ENCODE results near the gene MOAP1.
A peak's percentile ranks its signal among the peaks of the same experiment; 100 is the strongest.
"Not testable (repeated sequence)": the region's sequence is repeated elsewhere in the genome, so short reads cannot be mapped to it uniquely, and the experiment has no call there.

MOAP1 gene, protein sequence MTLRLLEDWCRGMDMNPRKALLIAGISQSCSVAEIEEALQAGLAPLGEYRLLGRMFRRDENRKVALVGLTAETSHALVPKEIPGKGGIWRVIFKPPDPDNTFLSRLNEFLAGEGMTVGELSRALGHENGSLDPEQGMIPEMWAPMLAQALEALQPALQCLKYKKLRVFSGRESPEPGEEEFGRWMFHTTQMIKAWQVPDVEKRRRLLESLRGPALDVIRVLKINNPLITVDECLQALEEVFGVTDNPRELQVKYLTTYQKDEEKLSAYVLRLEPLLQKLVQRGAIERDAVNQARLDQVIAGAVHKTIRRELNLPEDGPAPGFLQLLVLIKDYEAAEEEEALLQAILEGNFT
- total RNA-seq: 143 reads per million, percentile 88 among the genes with 10 or more reads in this experiment

DNA sequence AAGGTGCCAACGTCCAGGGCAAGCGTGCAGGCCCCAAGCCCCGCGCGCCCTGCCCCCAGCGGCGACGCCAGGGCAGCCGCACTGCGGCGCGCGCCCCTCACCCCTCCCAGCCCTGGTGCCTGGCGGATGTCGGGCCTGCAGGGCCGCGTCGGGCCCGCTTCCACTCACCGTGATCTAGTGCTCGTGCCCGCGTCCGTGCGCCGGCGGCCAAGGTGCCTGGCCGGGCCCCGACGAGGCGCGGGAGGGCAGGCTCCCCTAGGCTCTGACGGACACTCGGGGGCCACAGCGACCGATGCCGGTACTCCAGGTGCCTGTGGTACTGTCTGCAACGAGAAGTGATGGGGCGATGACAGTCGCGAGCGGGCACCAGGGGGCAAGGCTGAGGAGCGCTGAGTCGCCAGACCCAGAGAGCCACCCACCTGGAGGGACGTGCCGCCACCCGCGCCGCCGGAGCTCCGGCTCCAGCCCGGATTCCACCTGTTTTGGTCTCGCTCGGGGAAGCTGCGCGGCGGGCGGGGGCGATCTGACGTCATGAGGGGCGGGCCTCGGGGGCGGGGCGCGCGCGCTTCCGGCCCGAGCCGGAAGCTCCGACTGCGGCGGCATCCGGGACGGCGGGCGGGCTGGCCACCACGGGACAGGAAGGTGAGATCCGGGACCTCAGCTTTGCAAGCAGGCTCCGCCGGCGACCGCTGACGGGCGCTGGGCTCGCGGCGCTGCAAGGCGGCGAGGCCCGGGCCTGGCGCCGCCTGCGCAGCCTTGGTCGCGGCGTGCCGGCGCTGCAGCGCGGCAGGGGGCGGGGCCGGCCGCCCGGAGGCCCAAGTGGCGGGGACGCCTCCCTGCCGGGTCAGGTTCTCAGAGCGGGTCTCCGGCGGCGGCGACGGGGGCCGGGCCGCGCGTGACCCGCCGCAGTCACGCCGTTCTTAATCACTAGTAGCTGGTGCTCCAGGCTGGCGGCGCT, at the start of gene MOAP1, which contains the start of gene LYSET:
MOAP1 (minus strand) TSS at position 507 of the 958 bp plus-strand sequence. CDS start 655 bp downstream, outside the sequence.
LYSET (plus strand) TSS at position 927 of the 958 bp plus-strand sequence. CDS start 89 bp downstream, outside the sequence.
- DNase-seq: peak; percentile 89

GRCh38 chr14:93233078-93233477, 48.4 kb upstream of the MOAP1 start:
- not testable (repeated sequence) for DNase-seq

GRCh38 chr14:93232159-93232558, 47.5 kb upstream of the MOAP1 start:
- no peak for DNase-seq

DNA sequence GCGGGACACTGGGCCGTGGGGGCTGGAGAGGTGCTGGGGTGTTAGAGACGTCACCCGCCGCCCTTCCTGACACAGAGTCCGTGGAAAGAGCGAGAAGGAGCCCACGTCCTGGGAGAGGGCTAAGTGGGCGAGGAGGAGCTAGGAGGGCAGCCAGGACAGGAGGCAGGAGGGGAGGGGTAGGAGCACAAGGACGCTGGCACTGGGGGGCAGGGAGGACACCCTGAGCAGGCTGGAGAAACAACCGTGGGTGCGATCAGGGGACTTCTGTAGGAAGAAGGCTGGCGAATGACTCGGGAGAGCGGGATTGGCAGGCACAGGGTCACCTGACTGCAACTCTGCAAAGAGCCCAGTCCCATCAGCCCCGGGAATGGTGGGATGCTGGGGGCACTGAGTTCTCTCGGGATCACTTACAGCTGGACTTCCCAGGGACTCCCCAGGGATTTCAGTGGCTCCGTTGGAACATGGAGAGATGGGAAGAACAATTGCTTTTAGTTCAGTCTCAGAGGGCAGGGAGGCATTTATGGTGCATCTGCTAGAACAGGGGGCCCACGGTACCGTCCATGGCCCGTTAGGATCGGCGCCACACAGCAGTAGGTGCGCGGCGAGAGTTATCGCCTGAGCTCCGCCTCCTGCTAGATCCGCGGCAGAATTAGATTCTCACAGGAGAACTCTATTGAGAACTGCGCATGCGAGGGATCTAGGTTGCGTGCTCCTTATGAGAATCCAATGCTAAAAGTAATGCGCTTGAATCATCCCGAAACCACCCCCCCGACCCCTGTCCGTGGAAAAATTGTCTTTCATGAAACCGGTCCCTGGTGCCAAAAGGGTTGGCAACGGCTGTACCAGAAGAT, 46.7 kb upstream of the MOAP1 start:
- no peak for DNase-seq

- DNase-seq: no peak
Observed at GRCh38 chr14:93230539-93230938, 45.8 kb upstream of the MOAP1 start.

DNA sequence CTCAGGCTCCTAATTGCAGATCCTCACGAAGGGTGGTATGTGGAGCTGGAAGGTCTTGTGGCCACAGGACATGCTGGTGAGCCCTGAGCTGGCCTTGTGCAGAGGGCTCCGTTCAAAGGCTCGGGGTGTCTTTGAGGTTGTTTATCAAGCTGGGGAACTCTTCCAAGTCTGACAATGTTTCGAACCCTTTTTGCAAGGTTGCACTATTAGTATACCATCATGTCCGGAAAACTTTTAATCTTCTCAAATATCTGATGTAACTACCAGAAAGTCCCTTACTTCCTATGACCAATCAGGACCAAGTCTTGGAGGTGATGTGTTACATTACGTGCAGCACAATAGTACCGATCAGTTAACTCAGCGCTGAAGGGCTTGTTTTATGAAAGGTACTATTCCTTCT, 43.9 kb upstream of the MOAP1 start:
- DNase-seq: no peak

- no peak for DNase-seq
Observed at GRCh38 chr14:93223565-93223964, 38.9 kb upstream of the MOAP1 start.

- no peak for DNase-seq
Observed at GRCh38 chr14:93220509-93220908, 35.8 kb upstream of the MOAP1 start.

- DNase-seq: peak; percentile 43
Observed at GRCh38 chr14:93219103-93219726, 34.5 kb upstream of the MOAP1 start.

- DNase-seq: no peak
Observed at GRCh38 chr14:93214598-93214997, 29.9 kb upstream of the MOAP1 start.

DNA sequence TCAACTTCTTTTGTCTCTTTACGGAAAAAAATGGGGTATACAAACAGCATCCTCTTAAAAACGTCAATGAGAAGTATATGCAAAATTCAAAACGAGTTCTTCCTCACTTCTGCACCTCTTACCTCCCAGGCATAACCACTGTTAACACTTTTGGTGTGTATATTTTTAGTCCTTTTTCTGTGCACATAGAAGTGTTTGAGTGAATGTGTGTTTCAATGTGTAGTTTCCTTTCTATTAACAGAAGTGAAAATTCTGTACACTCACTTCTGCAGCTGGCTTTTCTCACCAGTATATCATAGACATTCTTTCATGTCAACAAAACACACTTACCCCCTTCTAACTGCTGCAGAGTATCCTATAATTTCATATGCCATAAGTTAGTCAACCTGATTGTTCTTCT, 27.7 kb upstream of the MOAP1 start:
- no peak for DNase-seq

DNA sequence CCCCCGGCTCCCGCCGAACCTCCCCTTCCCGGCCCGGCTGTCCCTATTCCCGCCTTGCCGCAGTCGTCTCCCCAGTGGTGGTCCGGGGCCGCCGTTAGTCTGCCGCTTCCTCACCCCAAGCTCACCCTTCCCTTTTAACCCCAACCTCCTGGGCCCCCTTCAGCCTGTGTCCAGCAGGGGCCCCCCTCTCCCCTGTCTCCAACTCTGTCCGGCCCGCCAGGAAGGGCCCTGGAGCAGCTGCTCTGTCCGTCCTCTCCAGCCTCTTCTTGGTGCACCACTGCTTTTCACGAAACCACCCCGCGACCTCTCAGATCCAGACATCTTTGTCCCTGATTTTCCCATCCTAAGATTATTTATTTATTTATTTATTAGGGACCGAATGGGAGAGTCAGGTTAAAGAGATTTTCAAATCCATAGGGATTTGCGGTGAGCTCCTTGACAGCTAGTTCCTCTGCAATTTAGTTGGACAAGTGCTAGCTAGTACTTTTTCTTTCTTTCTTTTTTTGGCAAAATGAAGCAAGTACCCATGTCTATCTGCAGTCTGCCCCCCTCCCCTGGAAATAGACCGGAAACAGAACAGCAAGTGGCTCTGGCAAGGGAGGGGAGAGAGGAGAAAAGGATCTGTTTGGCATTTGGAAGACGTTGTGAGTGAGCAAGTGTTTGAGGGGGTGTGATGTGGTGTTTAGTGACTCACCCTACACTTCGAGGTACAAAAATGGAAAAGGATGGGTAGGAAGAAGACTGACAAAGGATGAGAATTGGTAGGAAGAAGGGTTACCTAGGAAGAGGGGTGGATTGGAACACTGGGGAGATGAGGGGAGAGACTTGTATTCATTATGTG, 23.0 kb upstream of the MOAP1 start:
- no peak for DNase-seq

DNA sequence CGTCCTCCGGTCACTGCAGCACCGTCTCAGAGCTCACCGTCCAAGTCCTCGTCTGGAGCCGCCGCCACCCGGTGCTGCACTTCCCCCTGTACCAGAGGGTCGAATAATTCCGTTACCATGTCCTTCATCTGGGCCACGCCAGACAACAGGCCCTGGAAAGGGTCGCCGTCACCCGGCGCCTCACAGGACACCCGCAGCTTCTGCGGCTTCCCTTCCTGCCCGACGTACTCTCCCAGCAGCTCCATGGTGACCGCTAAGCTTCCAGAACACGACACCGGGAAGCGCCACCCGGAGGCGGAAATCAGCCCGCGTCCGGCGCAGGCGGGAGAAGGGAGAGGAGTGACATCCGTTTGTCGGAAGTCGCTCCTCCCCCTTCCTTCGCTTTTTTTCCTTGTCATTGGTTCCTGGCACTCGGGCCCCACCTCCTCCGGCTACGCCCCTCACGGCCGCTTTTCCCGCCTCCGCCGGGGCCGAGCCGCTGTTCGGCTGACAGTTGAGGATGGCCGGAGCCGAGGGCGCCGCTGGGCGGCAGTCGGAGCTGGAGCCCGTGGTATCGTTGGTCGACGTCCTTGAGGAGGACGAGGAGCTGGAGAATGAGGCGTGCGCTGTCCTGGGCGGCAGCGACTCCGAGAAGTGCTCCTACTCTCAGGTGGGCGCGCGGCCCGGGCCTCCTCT, 22.2 kb upstream of the MOAP1 start, which contains the start of the genes GON7 and UBR7:
GON7 (minus strand) TSS at position 273 of the 675 bp plus-strand sequence; CDS start at position 245, 28 bp downstream.
UBR7 (plus strand) TSS at position 464 of the 675 bp plus-strand sequence; CDS start at position 500, 36 bp downstream.
- DNase-seq: peak; percentile 86

DNA sequence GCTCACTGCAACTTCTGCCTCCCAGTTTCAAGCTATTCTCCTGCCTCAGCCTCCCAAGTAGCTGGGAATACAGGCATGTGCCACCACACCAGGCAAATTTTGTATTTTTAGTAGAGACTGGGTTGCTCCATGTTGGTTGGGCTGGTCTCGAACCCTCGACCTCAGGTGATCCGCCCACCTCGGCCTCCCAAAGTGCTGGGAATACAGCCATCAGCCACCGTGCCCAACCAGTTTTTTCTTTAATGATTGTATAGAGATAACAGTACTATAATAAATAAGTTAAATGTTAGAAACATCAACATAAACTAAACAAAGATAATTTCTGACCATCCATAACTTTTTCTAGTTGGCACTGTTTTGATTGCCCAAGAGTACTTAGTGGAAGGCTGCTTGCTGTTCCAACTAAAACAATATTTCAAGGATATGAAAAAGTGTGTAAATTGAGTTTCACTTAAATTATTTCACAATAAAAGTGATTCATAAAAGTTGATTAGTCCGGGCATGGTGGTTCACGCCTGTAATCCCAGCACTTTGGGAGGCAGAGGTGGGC, 16.5 kb upstream of the MOAP1 start:
- no peak for DNase-seq

DNA sequence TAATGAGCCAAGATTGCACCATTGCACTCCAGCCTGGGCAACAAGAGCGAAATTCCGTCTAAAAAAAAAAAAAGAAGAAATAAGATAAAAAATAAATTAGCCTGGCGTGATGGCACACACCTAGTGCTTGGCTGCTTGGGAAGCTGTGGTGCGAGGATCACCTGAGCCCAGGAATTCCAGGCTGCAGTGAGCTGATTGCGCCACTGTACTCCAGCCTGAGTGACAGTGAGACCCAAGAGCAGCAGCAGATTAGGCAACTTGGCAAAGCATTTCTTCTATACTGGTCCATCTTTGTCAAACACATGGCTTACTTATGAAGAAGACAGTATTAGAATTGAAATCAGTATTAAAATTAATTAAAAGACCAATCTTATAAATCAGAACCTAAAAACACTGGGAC, 15.9 kb upstream of the MOAP1 start:
- DNase-seq: no peak

GRCh38 chr14:93199031-93199430, 14.3 kb upstream of the MOAP1 start:
- no peak for DNase-seq

DNA sequence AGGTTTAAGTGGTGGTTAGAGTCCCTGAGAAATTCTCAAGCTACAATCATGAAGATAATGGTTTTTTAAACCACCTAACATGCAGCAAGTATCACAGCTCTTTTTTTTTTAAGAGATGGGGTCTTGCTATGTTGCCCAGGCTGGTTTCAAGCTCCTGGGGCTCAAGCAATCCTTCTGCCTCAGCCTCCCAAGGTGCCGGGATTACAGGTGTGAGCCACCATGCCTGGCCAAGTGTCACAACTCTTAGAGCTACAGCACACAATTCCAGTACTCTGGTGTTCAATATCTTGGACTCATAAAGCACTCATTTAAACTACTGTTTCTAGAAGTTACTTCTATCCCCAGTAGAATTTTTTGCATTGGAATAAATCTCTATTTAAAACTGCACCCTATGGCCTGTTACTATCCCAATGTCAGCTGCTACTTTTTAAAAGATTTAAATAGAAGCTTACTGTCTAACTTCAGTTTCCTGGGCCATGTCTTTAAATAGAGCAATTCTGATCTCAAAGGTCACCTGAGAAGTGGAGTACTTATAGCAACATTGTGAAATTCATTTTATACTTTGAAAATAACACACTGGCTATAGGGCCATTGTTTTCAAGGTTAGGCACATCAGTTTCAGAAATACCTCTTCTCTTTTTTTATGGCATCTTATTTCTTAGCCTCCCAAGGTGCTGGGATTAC, 10.8 kb upstream of the MOAP1 start:
- no peak for DNase-seq

- no peak for DNase-seq
Observed at GRCh38 chr14:93186956-93187355, 2.3 kb upstream of the MOAP1 start.

- DNase-seq: no peak
Observed at GRCh38 chr14:93186466-93186865, 1.8 kb upstream of the MOAP1 start.
